Transverse colon (tissue), 4 donors: Measurements from ENCODE around the gene LRRC3.

Source experiments
- EP300 ChIP-seq: sonication (generic); formaldehyde crosslinking; IDR thresholded peaks from one replicate; pipeline ENCODE4 v1.6.1; 2017; ENCODE audit warnings: antibody characterized with exemption, low read depth
- POLR2A ChIP-seq: fragments of 450-650 bp; IDR thresholded peaks from one replicate; pipeline ENCODE4 v1.6.1; 2016; ENCODE audit warnings: antibody characterized with exemption, mild to moderate bottlenecking, moderate library complexity
- POLR2AphosphoS5 ChIP-seq, 3 donors: sonication (generic); formaldehyde crosslinking; IDR thresholded peaks; one replicate each; pipeline ENCODE4 v1.6.1; 2016; ENCODE audit warnings: antibody characterized with exemption in 3 of 3
- TF ChIP-seq, protein P1 (sequence below), 5 experiments: fragments of 200-600 bp in 3 of 5; fragments of 450-650 bp in 2 of 5; sonication (generic) in 3 of 5; IDR thresholded peaks; 1 replicate in 2 of 5; 2 replicates in 3 of 5; pipeline ENCODE4 v1.5.1; 2016 to 2017; ENCODE audit warnings: antibody characterized with exemption in 5 of 5, inconsistent platforms in 3 of 5, mild to moderate bottlenecking in 2 of 5, moderate library complexity in 1 of 5

DNA sequence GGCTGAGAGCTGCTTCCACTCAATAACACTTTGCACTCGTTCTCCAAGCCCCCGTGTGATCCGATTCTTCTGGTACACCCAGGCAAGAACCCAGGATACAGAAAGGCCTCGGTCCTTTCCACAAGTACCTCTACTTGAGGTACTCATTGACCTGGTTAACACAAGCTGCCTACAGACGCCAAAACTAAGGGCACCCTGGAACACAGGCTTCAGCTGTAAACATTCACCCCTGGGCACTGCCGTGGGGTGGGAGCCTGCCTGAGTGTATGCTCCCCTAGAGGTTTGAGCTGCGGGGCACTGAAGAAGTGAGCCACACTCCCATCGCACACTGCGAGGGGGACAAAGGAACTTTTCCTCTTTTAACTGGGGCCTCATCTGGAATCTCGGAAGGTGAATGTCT is 30.5 kb downstream of the LRRC3 start:
- TF ChIP-seq, protein P1, sequence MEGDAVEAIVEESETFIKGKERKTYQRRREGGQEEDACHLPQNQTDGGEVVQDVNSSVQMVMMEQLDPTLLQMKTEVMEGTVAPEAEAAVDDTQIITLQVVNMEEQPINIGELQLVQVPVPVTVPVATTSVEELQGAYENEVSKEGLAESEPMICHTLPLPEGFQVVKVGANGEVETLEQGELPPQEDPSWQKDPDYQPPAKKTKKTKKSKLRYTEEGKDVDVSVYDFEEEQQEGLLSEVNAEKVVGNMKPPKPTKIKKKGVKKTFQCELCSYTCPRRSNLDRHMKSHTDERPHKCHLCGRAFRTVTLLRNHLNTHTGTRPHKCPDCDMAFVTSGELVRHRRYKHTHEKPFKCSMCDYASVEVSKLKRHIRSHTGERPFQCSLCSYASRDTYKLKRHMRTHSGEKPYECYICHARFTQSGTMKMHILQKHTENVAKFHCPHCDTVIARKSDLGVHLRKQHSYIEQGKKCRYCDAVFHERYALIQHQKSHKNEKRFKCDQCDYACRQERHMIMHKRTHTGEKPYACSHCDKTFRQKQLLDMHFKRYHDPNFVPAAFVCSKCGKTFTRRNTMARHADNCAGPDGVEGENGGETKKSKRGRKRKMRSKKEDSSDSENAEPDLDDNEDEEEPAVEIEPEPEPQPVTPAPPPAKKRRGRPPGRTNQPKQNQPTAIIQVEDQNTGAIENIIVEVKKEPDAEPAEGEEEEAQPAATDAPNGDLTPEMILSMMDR (IDR thresholded peaks at IDR 0.05) = no peak
- TF ChIP-seq POLR2AphosphoS5 (IDR thresholded peaks at IDR 0.05) (no peak), POLR2A (no peak), EP300 (no peak)
